ENCODE measurements around the gene NSD1.

GRCh38 chr5:177300951-177301350 is 167.4 kb downstream of the NSD1 start:
- TF ChIP-seq CTCF (IDR thresholded peaks at IDR 0.05; ENCODE audit: low read depth, low read length, poor library complexity, severe bottlenecking), result no peak
- TF ChIP-seq EZH2phosphoT487 (IDR thresholded peaks at IDR 0.05; ENCODE audit: borderline replicate concordance, low read length), result no peak

All from DOHH2 (cell line).